ENCODE results near the gene TLR2.

The TLR2 gene

GRCh38 chr4:153647975-153648374 is 36.1 kb upstream of the TLR2 start:
- TF ChIP-seq, protein P1, sequence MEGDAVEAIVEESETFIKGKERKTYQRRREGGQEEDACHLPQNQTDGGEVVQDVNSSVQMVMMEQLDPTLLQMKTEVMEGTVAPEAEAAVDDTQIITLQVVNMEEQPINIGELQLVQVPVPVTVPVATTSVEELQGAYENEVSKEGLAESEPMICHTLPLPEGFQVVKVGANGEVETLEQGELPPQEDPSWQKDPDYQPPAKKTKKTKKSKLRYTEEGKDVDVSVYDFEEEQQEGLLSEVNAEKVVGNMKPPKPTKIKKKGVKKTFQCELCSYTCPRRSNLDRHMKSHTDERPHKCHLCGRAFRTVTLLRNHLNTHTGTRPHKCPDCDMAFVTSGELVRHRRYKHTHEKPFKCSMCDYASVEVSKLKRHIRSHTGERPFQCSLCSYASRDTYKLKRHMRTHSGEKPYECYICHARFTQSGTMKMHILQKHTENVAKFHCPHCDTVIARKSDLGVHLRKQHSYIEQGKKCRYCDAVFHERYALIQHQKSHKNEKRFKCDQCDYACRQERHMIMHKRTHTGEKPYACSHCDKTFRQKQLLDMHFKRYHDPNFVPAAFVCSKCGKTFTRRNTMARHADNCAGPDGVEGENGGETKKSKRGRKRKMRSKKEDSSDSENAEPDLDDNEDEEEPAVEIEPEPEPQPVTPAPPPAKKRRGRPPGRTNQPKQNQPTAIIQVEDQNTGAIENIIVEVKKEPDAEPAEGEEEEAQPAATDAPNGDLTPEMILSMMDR (conservative IDR thresholded peaks at IDR 0.05) = no peak
- no peak for TF ChIP-seq ZFX (IDR thresholded peaks at IDR 0.05)
- no peak overlapping the region for H3K27ac ChIP-seq

- no peak overlapping the region for H3K27ac ChIP-seq
- no peak for TF ChIP-seq ZFX (IDR thresholded peaks at IDR 0.05)
- TF ChIP-seq, protein P1 (conservative IDR thresholded peaks at IDR 0.05) = peak; percentile 69
Observed at GRCh38 chr4:153649572-153649991, 34.5 kb upstream of the TLR2 start.

- TF ChIP-seq ZFX (IDR thresholded peaks at IDR 0.05) = no peak
- TF ChIP-seq, protein P1 (conservative IDR thresholded peaks at IDR 0.05) = no peak
- no peak overlapping the region for H3K27ac ChIP-seq
Observed at GRCh38 chr4:153651116-153651515, 33.0 kb upstream of the TLR2 start.

- TF ChIP-seq, protein P1 (conservative IDR thresholded peaks at IDR 0.05) = no peak
- TF ChIP-seq ZFX (IDR thresholded peaks at IDR 0.05) = no peak
- no peak overlapping the region for H3K27ac ChIP-seq
Observed at GRCh38 chr4:153651587-153651986, 32.5 kb upstream of the TLR2 start.

DNA sequence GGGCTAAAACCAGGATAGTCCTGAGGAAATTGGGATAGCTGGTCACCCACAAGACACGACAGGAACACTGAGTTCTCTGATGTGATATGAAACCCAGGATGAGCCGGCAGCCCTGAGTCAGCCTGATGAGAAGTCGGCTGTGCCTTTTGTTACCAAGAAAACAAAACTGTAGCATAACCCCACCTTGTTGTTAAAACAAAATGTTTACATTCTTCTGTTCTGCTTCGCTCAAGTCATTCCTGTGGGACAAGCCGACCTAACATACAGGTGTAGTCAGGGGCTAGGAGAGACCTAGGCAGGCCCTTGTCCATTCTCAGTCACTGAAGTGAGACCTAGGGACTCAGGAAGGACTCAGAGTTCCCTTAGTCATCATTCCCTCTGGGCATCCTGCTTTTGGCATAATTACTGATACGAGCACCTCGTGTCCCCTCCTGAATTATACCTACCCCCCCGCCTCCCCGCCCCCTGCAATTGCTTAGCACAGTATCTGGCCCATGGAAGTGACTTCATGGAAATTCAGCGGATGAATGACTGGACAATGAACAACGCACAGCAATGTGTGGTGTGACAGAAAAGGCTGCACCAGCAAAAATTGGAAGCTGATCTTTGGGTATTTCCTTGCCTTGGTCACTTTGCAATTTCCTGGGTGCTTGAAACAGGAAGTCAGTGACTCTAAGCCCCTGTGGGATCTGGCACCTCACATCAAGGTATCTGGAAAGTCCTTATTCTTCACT is 31.9 kb upstream of the TLR2 start:
- TF ChIP-seq, protein P1 (conservative IDR thresholded peaks at IDR 0.05) = no peak
- TF ChIP-seq ZFX (IDR thresholded peaks at IDR 0.05) = no peak
- no peak overlapping the region for H3K27ac ChIP-seq

DNA sequence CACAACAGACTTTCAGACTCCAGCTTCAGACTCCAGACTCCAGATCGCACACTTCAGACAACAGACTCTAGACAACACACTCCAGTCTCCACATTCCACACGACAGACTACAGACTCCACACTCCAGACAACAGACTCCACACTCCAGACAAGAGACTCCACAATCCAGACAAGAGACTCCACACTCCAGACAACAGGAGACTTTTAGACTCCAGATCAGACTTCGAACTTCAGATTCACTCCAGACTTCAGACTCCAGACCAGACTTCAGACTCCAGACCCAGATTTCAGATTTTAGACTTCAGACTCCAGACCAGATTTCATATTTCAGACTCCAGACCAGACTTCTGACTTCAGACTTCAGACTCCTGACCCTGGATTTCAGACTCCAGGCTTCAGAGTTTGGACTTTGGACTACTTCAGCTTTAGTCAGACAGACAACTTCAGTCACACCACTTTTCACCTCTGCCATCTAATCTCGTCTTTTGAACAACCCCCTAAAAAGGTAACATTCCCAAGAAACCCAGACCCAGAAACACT is 29.0 kb upstream of the TLR2 start:
- no peak for TF ChIP-seq ZFX (IDR thresholded peaks at IDR 0.05)
- TF ChIP-seq, protein P1 (conservative IDR thresholded peaks at IDR 0.05) = no peak
- no peak overlapping the region for H3K27ac ChIP-seq

- TF ChIP-seq, protein P1 (conservative IDR thresholded peaks at IDR 0.05) = no peak
- no peak for TF ChIP-seq ZFX (IDR thresholded peaks at IDR 0.05)
- no peak overlapping the region for H3K27ac ChIP-seq
Observed at GRCh38 chr4:153655928-153656327, 28.2 kb upstream of the TLR2 start.
